ENCODE measurements around the gene ZFAND2A. TPM values are rescaled to one million over a fixed set of nuclear protein-coding genes. Genes with fewer than 3 reads are reported as not detected.
A peak's percentile ranks its signal among the peaks of the same experiment; 100 is the strongest.

ZFAND2A gene
- total and polyA plus RNA-seq, 2 donors from 2014 or later: 21.9 to 27.6 TPM

DNA sequence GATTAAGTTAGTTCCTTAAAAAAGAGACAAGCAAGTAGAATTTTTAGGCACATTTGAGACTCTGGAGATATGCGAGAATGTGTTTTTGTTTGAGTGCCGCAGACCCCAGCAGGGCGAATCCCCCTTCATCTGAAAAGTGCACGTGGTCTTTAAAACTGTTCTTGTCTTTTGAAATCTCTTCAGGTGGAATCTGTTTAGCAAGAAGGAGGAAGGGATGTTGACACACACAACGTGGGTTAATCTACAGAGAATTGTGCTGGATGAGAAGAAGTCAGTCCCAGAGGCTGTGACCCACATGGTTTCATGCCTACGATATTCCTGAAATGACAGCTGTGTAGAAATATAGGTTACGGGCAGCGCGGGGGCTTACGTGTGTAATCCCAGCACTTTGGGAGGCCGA is 27.1 kb upstream of the ZFAND2A start:
- Histone ChIP-seq H3K9ac (ENCODE audit: low read length in 3 of 3) (no peak overlapping the region), H3K27me3 (ENCODE audit: control insufficient read depth, insufficient read depth, low read length) (no peaks in the 10 kb centered on the region), H3K4me1 (ENCODE audit: control insufficient read depth in 2 of 3, insufficient read depth in 2 of 3, low read depth in 1 of 3, low read length in 3 of 3) (no peaks in the 10 kb centered on the region), H3K27ac (ENCODE audit: low read depth in 2 of 2, low read length in 2 of 2) (no peak overlapping the region), H3K4me3 (ENCODE audit: low read length in 3 of 3) (no peak overlapping the region), H3K9me3 (ENCODE audit: control insufficient read depth in 2 of 3, insufficient read depth in 1 of 3, low read length in 3 of 3) (no peaks in the 10 kb centered on the region), H3K36me3 (ENCODE audit: control insufficient read depth in 2 of 3, insufficient read depth in 3 of 3, low read length in 3 of 3) (no peaks in the 10 kb centered on the region)
- DNase-seq: no peak
- no peak for FAIRE-seq
- intact Hi-C loops (cut with DNase I): no loop called here
- TF ChIP-seq, protein P1, sequence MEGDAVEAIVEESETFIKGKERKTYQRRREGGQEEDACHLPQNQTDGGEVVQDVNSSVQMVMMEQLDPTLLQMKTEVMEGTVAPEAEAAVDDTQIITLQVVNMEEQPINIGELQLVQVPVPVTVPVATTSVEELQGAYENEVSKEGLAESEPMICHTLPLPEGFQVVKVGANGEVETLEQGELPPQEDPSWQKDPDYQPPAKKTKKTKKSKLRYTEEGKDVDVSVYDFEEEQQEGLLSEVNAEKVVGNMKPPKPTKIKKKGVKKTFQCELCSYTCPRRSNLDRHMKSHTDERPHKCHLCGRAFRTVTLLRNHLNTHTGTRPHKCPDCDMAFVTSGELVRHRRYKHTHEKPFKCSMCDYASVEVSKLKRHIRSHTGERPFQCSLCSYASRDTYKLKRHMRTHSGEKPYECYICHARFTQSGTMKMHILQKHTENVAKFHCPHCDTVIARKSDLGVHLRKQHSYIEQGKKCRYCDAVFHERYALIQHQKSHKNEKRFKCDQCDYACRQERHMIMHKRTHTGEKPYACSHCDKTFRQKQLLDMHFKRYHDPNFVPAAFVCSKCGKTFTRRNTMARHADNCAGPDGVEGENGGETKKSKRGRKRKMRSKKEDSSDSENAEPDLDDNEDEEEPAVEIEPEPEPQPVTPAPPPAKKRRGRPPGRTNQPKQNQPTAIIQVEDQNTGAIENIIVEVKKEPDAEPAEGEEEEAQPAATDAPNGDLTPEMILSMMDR (IDR thresholded peaks at IDR 0.05; ENCODE audit: borderline replicate concordance, extremely low read depth, insufficient read depth): no peak

DNA sequence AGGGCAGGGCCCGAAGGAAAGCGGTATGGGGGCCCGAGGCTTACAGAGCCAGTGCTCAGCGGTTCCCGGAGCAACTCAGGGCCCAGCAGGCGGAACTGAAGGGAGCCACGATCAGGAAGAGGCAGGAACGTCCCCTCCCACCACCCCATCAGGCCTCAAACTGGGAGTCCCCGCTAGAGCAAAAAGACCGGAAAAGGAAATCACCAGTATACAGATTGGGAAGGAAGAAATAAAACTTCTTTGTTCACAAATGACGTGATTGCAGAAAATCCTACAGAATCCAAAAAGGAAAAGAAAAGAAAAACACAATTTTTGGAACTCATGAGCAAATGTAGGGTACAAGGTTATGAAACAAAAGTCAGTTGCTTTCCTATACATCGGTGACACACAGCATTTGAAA is 21.6 kb upstream of the ZFAND2A start:
- H3K27ac ChIP-seq (ENCODE audit: low read depth in 2 of 2, low read length in 2 of 2): no peak overlapping the region

DNA sequence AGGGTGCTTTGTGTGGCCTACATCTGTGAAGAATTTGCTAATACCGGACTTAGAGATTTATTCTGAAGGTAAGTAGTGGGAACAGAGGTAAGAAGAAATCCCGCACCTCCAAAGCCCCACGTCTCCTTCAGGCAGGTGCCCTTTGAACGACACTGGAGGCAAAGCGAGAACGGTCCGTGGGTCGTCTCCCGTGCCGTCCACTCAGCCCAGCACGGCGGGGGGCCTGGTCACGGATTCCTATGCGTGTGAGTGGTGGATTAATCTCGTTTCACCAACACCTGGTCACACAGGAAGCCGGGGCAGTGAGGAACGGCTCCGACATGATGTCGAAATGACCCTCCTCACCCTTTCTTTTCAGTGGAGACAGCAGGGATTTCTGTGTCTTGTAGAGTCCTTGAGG is 21.0 kb upstream of the ZFAND2A start:
- no peak for DNase-seq
- Histone ChIP-seq H3K4me1 (ENCODE audit: control insufficient read depth in 2 of 3, insufficient read depth in 2 of 3, low read depth in 1 of 3, low read length in 3 of 3) (peaks cover 0 to 3% (median 3%) of the 10 kb centered on the region in 3 donors), H3K9me3 (ENCODE audit: control insufficient read depth in 2 of 3, insufficient read depth in 1 of 3, low read length in 3 of 3) (no peaks in the 10 kb centered on the region), H3K27ac (ENCODE audit: low read depth in 2 of 2, low read length in 2 of 2) (no peak overlapping the region), H3K4me3 (ENCODE audit: low read length in 3 of 3) (no peak overlapping the region), H3K27me3 (ENCODE audit: control insufficient read depth, insufficient read depth, low read length) (no peaks in the 10 kb centered on the region), H3K36me3 (ENCODE audit: control insufficient read depth in 2 of 3, insufficient read depth in 3 of 3, low read length in 3 of 3) (no peaks in the 10 kb centered on the region), H3K9ac (ENCODE audit: low read length in 3 of 3) (no peak overlapping the region)
- TF ChIP-seq, protein P1 (IDR thresholded peaks at IDR 0.05; ENCODE audit: borderline replicate concordance, extremely low read depth, insufficient read depth): no peak
- intact Hi-C loops (cut with DNase I): no loop called here
- FAIRE-seq: no peak

More for the DNA sequence above, 21.6 kb upstream of the ZFAND2A start:
- no peak overlapping the region for H3K4me3 ChIP-seq (ENCODE audit: low read length in 3 of 3)
- TF ChIP-seq, protein P1 (IDR thresholded peaks at IDR 0.05; ENCODE audit: borderline replicate concordance, extremely low read depth, insufficient read depth): no peak
- no peaks in the 10 kb centered on the region for H3K36me3 ChIP-seq (ENCODE audit: control insufficient read depth in 2 of 3, insufficient read depth in 3 of 3, low read length in 3 of 3)
- no peaks in the 10 kb centered on the region for H3K27me3 ChIP-seq (ENCODE audit: control insufficient read depth, insufficient read depth, low read length)
- DNase-seq (no peak), FAIRE-seq (no peak)
- no peaks in the 10 kb centered on the region for H3K4me1 ChIP-seq (ENCODE audit: control insufficient read depth in 2 of 3, insufficient read depth in 2 of 3, low read depth in 1 of 3, low read length in 3 of 3)
- intact Hi-C loops (cut with DNase I): no loop called here
- H3K9me3 ChIP-seq (ENCODE audit: control insufficient read depth in 2 of 3, insufficient read depth in 1 of 3, low read length in 3 of 3): no peaks in the 10 kb centered on the region
- H3K9ac ChIP-seq (ENCODE audit: low read length in 3 of 3): no peak overlapping the region

DNA sequence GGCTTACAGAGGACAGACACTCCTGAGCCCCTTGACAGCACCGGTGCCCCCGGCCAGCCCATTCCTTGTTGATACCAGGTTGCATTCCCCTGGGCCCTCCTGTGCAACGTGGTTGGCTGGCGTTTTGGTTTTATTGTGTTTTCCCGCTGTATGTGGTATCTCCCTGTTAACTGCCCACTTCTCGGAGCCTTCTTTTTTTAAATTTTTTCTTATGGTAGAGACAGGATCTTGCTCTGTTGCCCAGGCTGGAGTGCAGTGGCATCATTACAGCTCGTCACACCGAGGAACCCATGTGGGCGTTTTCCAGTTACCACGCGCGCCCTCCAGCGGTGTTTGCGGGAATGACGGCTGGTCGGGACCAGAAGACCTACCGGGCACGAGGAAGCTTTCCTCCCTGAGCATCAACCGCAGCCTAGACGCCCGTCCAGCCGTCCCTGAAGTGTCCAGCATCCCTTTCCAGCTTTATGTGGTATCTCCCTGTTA is 16.9 kb upstream of the ZFAND2A start:
- TF ChIP-seq, protein P1 (IDR thresholded peaks at IDR 0.05; ENCODE audit: borderline replicate concordance, extremely low read depth, insufficient read depth): peak; percentile 50
- DNase-seq: peak in 4 of 5 donors; percentile 53 to 78 (median 64)

More for the DNA sequence above, 16.9 kb upstream of the ZFAND2A start:
- Histone ChIP-seq H3K4me3 (ENCODE audit: low read length in 3 of 3) (no peak overlapping the region), H3K27me3 (ENCODE audit: control insufficient read depth, insufficient read depth, low read length) (no peaks in the 10 kb centered on the region), H3K36me3 (ENCODE audit: control insufficient read depth in 2 of 3, insufficient read depth in 3 of 3, low read length in 3 of 3) (no peaks in the 10 kb centered on the region), H3K9ac (ENCODE audit: low read length in 3 of 3) (no peak overlapping the region), H3K9me3 (ENCODE audit: control insufficient read depth in 2 of 3, insufficient read depth in 1 of 3, low read length in 3 of 3) (no peaks in the 10 kb centered on the region), H3K27ac (ENCODE audit: low read depth in 2 of 2, low read length in 2 of 2) (no peak overlapping the region), H3K4me1 (ENCODE audit: control insufficient read depth in 2 of 3, insufficient read depth in 2 of 3, low read depth in 1 of 3, low read length in 3 of 3) (peaks cover 0 to 3% (median 3%) of the 10 kb centered on the region in 3 donors)
- intact Hi-C loops (cut with DNase I): loop anchor here (10.0 kb wide), 1 partner anchor 182 kb away; no protein-coding TSS in a partner anchor
- FAIRE-seq: no peak
